Breast epithelium (tissue), 4 donors: ENCODE results near the gene CBLB. TPM values are rescaled to one million over a fixed set of nuclear protein-coding genes. Genes with fewer than 3 reads are reported as not detected.

Source experiments
- DNase-seq, 2 donors: peaks; one replicate each; pipeline ENCODE4 v3.0.0-alpha.2; 2019; ENCODE audit warnings: low spot score in 2 of 2
- H3K27ac ChIP-seq, 2 donors: fragments of 200-600 bp; sonication (generic) in 1 of 2; one replicate each; pipeline ENCODE4 v1.5.1; 2016 to 2019; ENCODE audit warnings: mild to moderate bottlenecking in 1 of 2
- H3K27me3 ChIP-seq, 2 donors: fragments of 200-600 bp; sonication (generic) in 1 of 2; one replicate each; pipeline versions ENCODE4 v1.5.1 to v1.6.0; 2017 to 2019; ENCODE audit warnings: control low read depth in 1 of 2, mild to moderate bottlenecking in 1 of 2
- H3K36me3 ChIP-seq: fragments of 200-600 bp; one replicate; pipeline ENCODE4 v1.5.1; 2019
- H3K4me1 ChIP-seq, 2 donors: fragments of 200-600 bp; sonication (generic); one replicate each; pipeline ENCODE4 v1.5.1; 2016 to 2019; ENCODE audit warnings: control low read depth in 1 of 2
- H3K4me3 ChIP-seq, 3 donors: fragments of 200-600 bp; sonication (generic); 1 replicate in 2 of 3; 2 replicates in 1 of 3; pipeline ENCODE4 v1.5.1; 2016 to 2019; ENCODE audit warnings: mild to moderate bottlenecking in 3 of 3, moderate library complexity in 2 of 3
- H3K9me3 ChIP-seq, 2 donors: fragments of 200-600 bp; sonication (generic) in 1 of 2; one replicate each; pipeline ENCODE4 v1.5.1; 2016 to 2019; ENCODE audit warnings: control low read depth in 1 of 2
- POLR2A ChIP-seq: fragments of 450-650 bp; IDR thresholded peaks from one replicate; pipeline ENCODE4 v1.6.1; 2016; ENCODE audit warnings: antibody characterized with exemption, mild to moderate bottlenecking, moderate library complexity
- POLR2AphosphoS5 ChIP-seq, 3 donors: sonication (generic); formaldehyde crosslinking; IDR thresholded peaks; one replicate each; pipeline ENCODE4 v1.6.1; 2017; ENCODE audit warnings: antibody characterized with exemption in 3 of 3
- intact Hi-C: fragments of 100-400 bp; cut with DNase I; formaldehyde crosslinking; loops from one replicate; pipeline ENCODE4 v1.15.1; 2023; ENCODE audit warnings: low total_unique reads
- total RNA-seq, 3 donors: library from RNA; depleted of rRNA; stranded (reverse); fragments of >200 nt; gene quantifications; one replicate each; pipeline ENCODE4 v1.1.0, GENCODE V29; 2016
- TF ChIP-seq, protein P1 (sequence below), 3 donors: fragments of 450-650 bp; IDR thresholded peaks; one replicate each; pipeline ENCODE4 v1.5.1; 2016 to 2017; ENCODE audit warnings: antibody characterized with exemption in 3 of 3, mild to moderate bottlenecking in 3 of 3, moderate library complexity in 3 of 3

Gene CBLB
- total RNA-seq, 3 donors from 2014 or later, result 57.7 to 107 (median 70.8) TPM

DNA sequence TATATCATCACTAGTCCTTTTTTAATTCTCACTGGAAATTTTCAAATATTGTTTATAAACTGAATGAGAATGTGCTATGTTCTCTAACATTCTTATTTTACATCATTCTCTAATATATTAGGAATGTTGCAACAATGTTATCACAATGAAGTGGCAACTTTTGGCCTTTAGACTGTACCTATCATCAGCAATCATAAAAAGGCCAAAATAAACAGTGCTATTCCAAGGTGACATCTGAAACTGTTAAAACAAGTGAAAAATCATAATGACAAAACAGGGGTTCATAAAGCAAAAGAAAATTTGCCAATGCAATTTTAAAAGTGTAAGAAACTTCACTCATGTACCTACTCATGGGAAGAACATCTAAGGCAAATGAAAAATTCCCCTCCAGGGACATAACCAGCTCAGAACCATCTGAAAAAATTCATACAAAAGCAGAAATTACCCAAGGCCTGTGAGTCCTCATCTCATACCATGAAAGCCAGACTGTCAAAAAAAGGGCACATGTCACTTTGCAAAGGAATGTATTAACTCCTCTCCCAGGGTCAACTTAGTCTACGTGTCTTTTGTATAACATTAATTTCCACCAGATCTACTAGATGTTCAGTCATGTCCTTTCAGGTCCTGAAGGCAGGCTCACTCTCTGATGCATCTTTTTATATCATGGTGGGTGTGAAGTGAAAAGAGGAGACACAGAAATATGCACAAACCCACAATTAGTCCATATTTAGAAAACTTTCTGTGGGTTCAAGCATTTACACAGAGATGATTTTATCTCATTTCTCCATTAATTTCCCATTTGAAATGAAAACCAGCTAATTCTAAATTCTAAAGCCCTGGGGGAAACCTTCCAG lies 211.9 kb downstream of the CBLB start:
- peaks cover 5% of the 10 kb centered on the region for H3K36me3 ChIP-seq
- no peaks in the 10 kb centered on the region for H3K4me1 ChIP-seq
- no peak overlapping the region for H3K4me3 ChIP-seq
- no peak overlapping the region for H3K27ac ChIP-seq
- TF ChIP-seq, protein P1, sequence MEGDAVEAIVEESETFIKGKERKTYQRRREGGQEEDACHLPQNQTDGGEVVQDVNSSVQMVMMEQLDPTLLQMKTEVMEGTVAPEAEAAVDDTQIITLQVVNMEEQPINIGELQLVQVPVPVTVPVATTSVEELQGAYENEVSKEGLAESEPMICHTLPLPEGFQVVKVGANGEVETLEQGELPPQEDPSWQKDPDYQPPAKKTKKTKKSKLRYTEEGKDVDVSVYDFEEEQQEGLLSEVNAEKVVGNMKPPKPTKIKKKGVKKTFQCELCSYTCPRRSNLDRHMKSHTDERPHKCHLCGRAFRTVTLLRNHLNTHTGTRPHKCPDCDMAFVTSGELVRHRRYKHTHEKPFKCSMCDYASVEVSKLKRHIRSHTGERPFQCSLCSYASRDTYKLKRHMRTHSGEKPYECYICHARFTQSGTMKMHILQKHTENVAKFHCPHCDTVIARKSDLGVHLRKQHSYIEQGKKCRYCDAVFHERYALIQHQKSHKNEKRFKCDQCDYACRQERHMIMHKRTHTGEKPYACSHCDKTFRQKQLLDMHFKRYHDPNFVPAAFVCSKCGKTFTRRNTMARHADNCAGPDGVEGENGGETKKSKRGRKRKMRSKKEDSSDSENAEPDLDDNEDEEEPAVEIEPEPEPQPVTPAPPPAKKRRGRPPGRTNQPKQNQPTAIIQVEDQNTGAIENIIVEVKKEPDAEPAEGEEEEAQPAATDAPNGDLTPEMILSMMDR (IDR thresholded peaks at IDR 0.05), result no peak
- TF ChIP-seq POLR2AphosphoS5 (IDR thresholded peaks at IDR 0.05), result no peak
- TF ChIP-seq POLR2A, result no peak
- no peaks in the 10 kb centered on the region for H3K9me3 ChIP-seq
- no peak for DNase-seq
- intact Hi-C loops, result no loop called here
- H3K27me3 ChIP-seq, result no peaks in the 10 kb centered on the region

- no peaks in the 10 kb centered on the region for H3K4me1 ChIP-seq
- no peak for TF ChIP-seq POLR2AphosphoS5 (IDR thresholded peaks at IDR 0.05)
- TF ChIP-seq POLR2A, result no peak
- no peaks in the 10 kb centered on the region for H3K9me3 ChIP-seq
- no peak overlapping the region for H3K4me3 ChIP-seq
- no peak overlapping the region for H3K27ac ChIP-seq
- H3K36me3 ChIP-seq, result no peaks in the 10 kb centered on the region
- DNase-seq, result no peak
- intact Hi-C loops, result no loop called here
- H3K27me3 ChIP-seq, result no peaks in the 10 kb centered on the region
Observed at GRCh38 chr3:105653868-105654267, 214.9 kb downstream of the CBLB start.

DNA sequence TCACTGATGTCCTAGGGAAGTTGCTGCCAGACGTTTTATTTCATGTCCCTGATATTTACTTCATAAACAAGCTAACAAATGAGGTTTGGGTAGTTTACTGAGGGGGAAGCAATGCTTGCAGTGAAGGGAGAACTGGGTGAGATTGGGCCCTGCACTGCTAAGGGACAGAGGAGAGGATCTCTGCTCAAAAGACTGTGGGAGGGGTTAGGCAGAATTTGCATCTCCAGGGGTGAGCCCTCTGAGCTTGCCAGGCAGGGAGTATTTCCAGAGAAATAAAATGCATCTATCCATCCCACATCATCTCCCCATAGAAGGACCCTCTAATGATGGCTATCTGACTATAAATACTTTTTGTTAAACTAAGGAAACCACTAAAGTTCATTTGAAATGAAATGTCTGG lies 215.6 kb downstream of the CBLB start:
- intact Hi-C loops, result no loop called here
- no peaks in the 10 kb centered on the region for H3K9me3 ChIP-seq
- H3K27me3 ChIP-seq, result no peaks in the 10 kb centered on the region
- no peak for DNase-seq
- no peak overlapping the region for H3K4me3 ChIP-seq
- TF ChIP-seq, protein P1 (IDR thresholded peaks at IDR 0.05), result no peak
- TF ChIP-seq POLR2A (no peak), POLR2AphosphoS5 (IDR thresholded peaks at IDR 0.05) (no peak)
- no peak overlapping the region for H3K27ac ChIP-seq
- H3K4me1 ChIP-seq, result no peaks in the 10 kb centered on the region
- H3K36me3 ChIP-seq, result no peaks in the 10 kb centered on the region

DNA sequence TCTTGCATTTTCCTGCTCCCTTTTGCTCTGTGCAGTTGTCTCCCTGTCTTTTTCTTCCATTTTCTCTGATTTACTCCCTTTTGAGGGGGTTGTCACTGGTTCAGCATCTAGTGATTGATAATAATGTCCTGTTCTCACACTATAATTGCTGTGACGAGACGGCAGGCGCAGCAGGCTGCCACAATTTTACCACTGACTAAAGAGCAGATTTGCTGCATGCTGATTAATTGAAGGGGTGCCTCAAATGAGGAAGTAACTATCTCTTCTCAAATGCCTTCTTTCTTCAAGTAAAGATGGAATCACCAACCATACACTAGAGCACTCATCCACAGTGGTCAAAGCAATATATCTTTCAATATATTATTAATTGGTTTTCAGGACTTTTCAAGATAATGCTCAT lies 219.3 kb downstream of the CBLB start:
- intact Hi-C loops, result no loop called here
- Histone ChIP-seq H3K4me3 (no peak overlapping the region), H3K27me3 (no peaks in the 10 kb centered on the region), H3K27ac (no peak overlapping the region), H3K9me3 (no peaks in the 10 kb centered on the region), H3K36me3 (no peaks in the 10 kb centered on the region), H3K4me1 (no peaks in the 10 kb centered on the region)
- DNase-seq, result no peak
- TF ChIP-seq, protein P1 (IDR thresholded peaks at IDR 0.05), result no peak
- TF ChIP-seq POLR2AphosphoS5 (IDR thresholded peaks at IDR 0.05), result no peak
- no peak for TF ChIP-seq POLR2A

- Histone ChIP-seq H3K4me3 (no peak overlapping the region), H3K27me3 (no peaks in the 10 kb centered on the region)
Observed at GRCh38 chr3:105647047-105647446, 221.8 kb downstream of the CBLB start.

More at GRCh38 chr3:105647047-105647446, 221.8 kb downstream of the CBLB start:
- no peak overlapping the region for H3K27ac ChIP-seq
- DNase-seq, result no peak
- TF ChIP-seq, protein P1 (IDR thresholded peaks at IDR 0.05), result no peak
- TF ChIP-seq POLR2A (no peak), POLR2AphosphoS5 (IDR thresholded peaks at IDR 0.05) (no peak)
- no peaks in the 10 kb centered on the region for H3K9me3 ChIP-seq
- no peaks in the 10 kb centered on the region for H3K4me1 ChIP-seq
- no peaks in the 10 kb centered on the region for H3K36me3 ChIP-seq
- intact Hi-C loops, result no loop called here
